Smooth muscle cell of the brain vasculature (primary cell): ENCODE results near the gene SDF2L1.
"Not testable (repeated sequence)": the region's sequence is repeated elsewhere in the genome, so short reads cannot be mapped to it uniquely, and the experiment has no call there.

Experiments used
- DNase-seq: peaks from one replicate; pipeline ENCODE4 v3.0.0-alpha.2; 2012; ENCODE audit warnings: low read depth, low spot score

The SDF2L1 gene

DNA sequence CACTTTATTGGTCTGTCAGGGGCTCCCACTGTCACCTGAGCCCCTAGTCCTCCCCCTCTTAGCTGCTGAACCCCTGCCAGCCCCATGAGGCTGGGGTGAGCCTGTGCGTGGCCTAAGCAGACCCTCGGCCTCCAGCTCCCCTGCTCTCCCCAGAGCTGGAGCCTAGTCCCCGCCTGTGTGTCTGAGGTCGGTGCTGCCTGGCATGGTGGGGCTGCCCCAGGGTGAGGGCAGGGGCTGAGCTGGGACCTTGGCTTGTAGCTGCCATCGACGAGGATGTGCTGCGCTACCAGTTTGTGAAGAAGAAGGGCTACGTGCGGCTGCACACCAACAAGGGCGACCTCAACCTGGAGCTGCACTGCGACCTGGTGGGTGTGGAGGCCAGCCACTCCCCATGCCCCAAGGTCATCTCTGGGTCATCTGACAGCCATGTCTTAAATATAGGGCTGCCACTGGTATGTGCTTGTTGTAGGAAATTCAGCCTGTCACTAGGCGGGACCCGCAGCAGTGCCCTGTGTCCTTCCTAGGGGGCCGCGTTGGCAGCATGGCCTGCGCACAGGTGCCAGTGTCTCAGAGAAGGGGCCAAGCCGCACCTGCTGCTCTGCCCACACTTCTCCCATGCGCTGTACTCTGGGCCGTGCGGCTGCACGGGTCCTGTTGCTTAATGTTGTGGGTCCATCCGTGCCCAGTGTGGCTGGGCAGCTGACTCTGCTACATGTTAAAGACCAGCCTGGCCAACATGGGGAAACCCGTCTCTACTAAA, 44.7 kb downstream of the SDF2L1 start:
- DNase-seq, result no peak

DNA sequence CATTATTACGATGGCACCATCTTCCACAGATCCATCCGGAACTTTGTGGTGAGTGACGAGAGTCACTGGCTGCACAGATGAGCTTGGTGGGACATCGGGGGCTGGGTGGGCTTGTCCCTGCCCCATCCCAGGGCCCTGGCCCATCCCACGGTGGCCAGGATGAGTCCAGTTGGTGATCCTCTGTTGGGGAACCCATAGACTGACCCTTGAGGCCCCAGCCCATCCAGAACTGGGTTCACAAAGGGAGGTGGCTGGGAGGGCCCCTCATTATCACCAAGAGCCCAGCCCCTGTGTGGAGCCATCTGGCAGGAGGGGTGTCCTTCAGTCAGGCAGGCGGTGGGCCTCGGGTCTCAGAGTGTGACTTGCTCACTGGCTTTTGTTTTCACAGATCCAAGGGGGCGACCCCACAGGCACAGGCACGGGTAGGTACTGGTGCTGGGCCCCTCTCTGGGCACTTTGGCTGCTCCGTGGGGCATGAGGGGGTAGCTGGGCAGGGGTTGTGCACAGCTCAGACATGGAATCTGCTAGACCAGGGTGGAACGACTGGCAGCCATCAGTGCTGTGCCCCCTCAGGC, 45.7 kb downstream of the SDF2L1 start:
- DNase-seq, result no peak

DNA sequence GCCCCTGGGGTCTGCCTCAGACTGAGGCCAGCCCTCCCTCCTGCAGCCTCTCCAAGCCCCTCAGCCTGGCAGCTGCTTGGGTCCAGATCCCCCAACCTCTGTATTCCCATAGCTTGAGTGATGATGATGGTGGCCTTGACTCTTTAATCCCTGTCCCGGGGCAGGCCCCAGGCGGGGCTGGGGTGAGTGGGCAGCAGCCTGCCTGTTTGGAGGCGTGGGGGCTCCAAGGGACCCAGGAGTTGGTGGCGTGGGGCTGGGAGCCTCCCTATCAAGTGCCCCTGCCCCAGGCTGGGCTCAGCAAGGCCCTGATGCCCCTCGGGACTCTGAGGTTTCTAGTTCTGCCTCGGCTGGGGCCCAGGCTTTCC, 46.2 kb downstream of the SDF2L1 start:
- no peak for DNase-seq

DNA sequence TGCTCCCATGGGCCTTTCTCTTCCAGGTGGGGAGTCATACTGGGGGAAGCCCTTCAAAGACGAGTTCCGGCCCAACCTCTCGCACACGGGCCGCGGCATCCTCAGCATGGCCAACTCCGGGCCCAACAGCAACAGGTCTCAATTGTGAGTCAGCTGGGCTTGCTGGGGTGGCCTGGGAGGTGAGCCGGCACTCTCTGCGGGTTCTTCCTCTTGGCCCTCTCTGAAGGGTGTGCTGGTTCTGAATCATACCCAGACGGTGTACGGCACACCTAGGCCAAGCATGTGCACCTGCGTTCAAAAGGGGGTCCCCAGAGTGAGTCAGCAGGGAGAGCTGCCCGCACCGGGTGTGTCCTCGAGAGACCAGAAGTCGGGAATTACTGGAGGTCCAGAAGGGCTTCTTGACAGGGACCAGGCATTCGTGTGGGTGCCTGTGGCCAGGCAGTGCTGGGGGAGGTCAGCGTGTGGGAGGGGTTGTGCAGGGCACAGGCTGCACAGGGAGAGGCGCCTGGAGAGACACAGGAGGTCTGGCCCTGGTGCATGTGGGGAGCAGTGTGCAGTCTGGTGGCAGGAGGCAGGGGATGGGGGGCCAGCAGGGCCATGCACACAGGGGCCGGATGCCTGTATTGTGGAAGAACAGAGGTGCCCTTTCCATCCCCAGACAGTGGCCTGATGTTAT, 46.7 kb downstream of the SDF2L1 start:
- no peak for DNase-seq

DNA sequence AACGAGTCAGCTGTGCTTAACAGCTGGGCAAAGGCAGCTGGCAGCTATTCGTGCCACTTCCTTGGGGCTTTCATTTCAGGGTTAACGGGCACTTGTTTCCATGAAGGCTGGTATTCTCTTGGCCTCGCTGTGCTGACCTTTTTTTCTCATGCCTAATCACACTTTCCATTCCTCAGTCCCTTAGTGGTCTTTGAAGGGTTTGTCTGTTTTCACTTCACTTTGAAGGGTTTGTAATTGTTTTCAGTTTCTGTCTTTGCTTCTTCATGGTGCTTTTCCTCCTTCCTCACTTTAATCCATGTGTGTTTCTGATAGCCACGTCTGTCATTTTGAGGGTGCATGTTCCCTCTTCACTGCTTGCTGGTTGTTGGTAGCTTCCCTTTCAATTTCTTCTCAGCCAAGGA, 48.3 kb downstream of the SDF2L1 start:
- DNase-seq, result no peak

DNA sequence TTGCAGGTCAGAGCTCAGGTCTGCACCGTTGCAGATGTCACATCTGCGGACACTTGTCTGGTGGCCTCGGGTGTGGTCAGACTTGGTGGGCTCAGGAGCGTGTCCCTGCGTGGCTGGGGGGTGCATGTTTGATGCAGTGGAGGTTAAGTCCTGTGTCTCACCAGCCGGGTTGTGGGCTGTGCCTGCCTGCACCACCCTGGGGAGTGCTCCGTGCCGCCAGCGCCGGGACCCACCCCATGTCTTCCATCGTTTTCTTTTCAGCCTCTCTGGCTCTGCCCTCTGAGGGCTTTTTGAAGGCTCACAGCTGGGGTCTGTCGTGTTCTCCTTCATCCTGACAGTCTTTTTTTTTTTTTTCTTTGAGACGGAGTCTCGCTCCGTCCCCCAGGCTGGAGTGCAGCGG, 49.7 kb downstream of the SDF2L1 start:
- no peak for DNase-seq

DNA sequence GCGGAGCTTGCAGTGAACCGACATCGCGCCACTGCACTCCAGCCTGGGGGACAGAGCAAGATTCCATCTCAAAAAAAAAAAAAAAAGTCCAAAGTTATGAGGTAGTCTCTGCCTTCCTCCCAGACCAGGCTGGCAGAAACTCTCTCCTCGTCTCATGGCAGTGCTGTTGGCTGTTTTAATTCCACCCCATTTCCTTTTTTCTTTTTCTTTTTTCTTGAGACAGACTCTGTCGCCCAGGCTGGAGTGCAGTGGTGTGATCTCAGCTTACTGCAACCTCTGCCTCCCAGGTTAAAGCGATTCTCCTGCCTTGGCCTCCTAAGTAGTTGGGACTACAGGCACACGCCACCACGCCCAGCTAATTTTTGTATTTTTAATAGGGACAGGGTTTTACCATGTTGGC, 50.8 kb downstream of the SDF2L1 start:
- not testable (repeated sequence) for DNase-seq

DNA sequence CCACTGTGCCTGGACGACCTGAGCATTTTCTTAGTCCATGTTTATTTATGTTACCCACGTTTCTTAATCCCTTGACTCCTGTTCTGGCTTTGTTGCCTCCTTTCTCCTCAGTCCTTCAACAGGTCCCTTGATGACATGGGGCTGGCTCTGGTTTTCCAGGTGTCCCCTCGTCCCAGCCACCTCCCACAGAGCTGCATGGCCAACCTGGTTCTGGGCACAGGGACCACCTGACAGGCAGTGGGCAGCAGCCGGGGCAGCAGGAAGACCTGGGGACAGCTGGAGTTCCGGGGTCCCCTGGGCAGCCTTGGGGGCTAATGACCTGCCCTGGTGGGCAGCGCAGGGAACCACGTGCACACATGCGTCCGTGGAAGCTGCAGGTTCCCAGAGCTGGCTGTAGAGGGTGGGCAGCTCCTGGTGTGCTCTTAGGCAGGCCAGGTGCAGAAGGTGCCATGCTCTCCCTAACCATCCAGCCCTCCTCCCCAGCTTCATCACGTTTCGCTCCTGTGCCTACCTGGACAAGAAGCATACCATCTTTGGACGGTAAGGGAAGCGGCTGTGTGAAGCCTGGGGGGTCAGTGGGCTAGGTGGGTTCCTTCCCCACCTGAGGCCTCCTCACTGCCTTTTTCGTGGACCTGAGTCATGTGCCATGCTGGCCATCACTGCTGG, 51.4 kb downstream of the SDF2L1 start:
- no peak for DNase-seq
